K562 (cell line): ENCODE data around the gene MMEL1. TPM values are rescaled to one million over a fixed set of nuclear protein-coding genes. Genes with fewer than 3 reads are reported as not detected.

Source experiments
- ATAC-seq: fragments of 200-7000 bp; cut with Tn5 transposase; 3 replicates; pipeline ENCODE4 v1.9.1; 2020; ENCODE audit warnings: moderate library complexity
- BruUV-seq: library from RNA; stranded (reverse); fragments of 400-500 nt; replicated peaks from 2 replicates; lab custom pipeline; 2021; lab: Mats Ljungman, UMichigan
- CTCF ChIA-PET: fragments of 300-600 bp; formaldehyde crosslinking; extraction: SDS; loops from one replicate; lab custom pipeline; 2021; ENCODE audit warnings: low intra/inter-chr PET ratio; lab: Yijun Ruan, JAX
- POLR2A ChIA-PET: fragments of 300-600, 350-650 bp; sonication (Branson Sonifier 250); formaldehyde crosslinking; extraction: SDS; loops from one replicate; lab custom pipeline; 2021; ENCODE audit warnings: antibody characterized with exemption, inconsistent platforms; lab: Yijun Ruan, JAX
- DNase-seq, 4 experiments: peaks; one replicate each; pipeline versions ENCODE4 v3.0.0 to v3.0.0-alpha.2; 2011 to 2018; ENCODE audit warnings: low spot score in 3 of 4, mixed read lengths in 3 of 4; ENCODE audit errors: extremely low read depth in 1 of 4
- FAIRE-seq: peaks from 2 replicates; lab custom pipeline; 2011; peaks lifted over from hg19 to GRCh38; lab: Jason Lieb, UNC
- H2AFZ ChIP-seq: 2 replicates; pipeline ENCODE4 v1.6.0; 2011; ENCODE audit warnings: low read depth, low read length, control low read depth, inconsistent platforms
- H3K27ac ChIP-seq: fragments of 200-600 bp; 3 replicates; pipeline ENCODE4 v1.8.0; 2011; ENCODE audit warnings: low read depth, mild to moderate bottlenecking, control low read depth, inconsistent platforms, low read length, moderate library complexity, mixed read lengths; ENCODE audit errors: extremely low read depth
- H3K27me3 ChIP-seq, 2 experiments: fragments of 300-600 bp in 1 of 2; 2 replicates in 1 of 2; 3 replicates in 1 of 2; pipeline versions ENCODE4 v1.6.0 to v1.8.0; 2011; ENCODE audit warnings: inconsistent platforms in 2 of 2, low read length in 2 of 2, mild to moderate bottlenecking in 1 of 2, mixed read lengths in 1 of 2, moderate library complexity in 1 of 2; ENCODE audit not compliant: control insufficient read depth in 2 of 2, insufficient read depth in 2 of 2
- H3K36me3 ChIP-seq: fragments of 300-600 bp; 3 replicates; pipeline ENCODE4 v1.8.0; 2011; ENCODE audit warnings: mild to moderate bottlenecking, low read length, inconsistent platforms; ENCODE audit not compliant: control insufficient read depth, insufficient read depth
- H3K4me1 ChIP-seq, 2 experiments: fragments of 200-600 bp in 1 of 2; replicated peaks in 1 of 2; 2 replicates in 1 of 2; 3 replicates in 1 of 2; pipeline versions ENCODE4 v1.5.1 to v1.8.0; 2011; ENCODE audit warnings: inconsistent platforms in 2 of 2, low read length in 2 of 2, mild to moderate bottlenecking in 1 of 2, mixed read lengths in 1 of 2, moderate library complexity in 1 of 2; ENCODE audit not compliant: control insufficient read depth in 2 of 2, insufficient read depth in 2 of 2
- H3K4me2 ChIP-seq: 2 replicates; pipeline ENCODE4 v1.6.1; 2011; ENCODE audit warnings: low read length, control low read depth, inconsistent platforms, mixed read lengths; ENCODE audit not compliant: insufficient read depth
- H3K4me3 ChIP-seq: fragments of 200-600 bp; sonication (generic), shearing (Covaris generic); 2 replicates; pipeline ENCODE4 v1.5.1; 2016; ENCODE audit warnings: control low read depth, inconsistent platforms
- H3K79me2 ChIP-seq: fragments of 200-600 bp; 3 replicates; pipeline ENCODE4 v1.8.0; 2011; ENCODE audit warnings: low read length, inconsistent platforms; ENCODE audit not compliant: control insufficient read depth, insufficient read depth
- H3K9ac ChIP-seq, 2 experiments: 2 replicates each; pipeline versions ENCODE4 v1.6.0 to v1.6.1; 2011; ENCODE audit warnings: low read depth in 2 of 2, low read length in 2 of 2, control low read depth in 1 of 2, inconsistent platforms in 1 of 2, mild to moderate bottlenecking in 1 of 2, mixed read lengths in 1 of 2; ENCODE audit not compliant: insufficient read depth in 1 of 2
- H3K9me1 ChIP-seq: one replicate; pipeline ENCODE4 v1.6.0; 2011; ENCODE audit warnings: inconsistent platforms, mild to moderate bottlenecking, low read length, moderate library complexity; ENCODE audit not compliant: control insufficient read depth, insufficient read depth
- H3K9me3 ChIP-seq: replicated peaks from 2 replicates; pipeline ENCODE4 v1.5.1; 2011; ENCODE audit warnings: low read depth, low read length, inconsistent platforms; ENCODE audit not compliant: control insufficient read depth, insufficient read depth
- H4K20me1 ChIP-seq: replicated peaks from 2 replicates; pipeline ENCODE4 v1.6.1; 2011; ENCODE audit warnings: low read length, inconsistent platforms, mixed read lengths; ENCODE audit not compliant: control insufficient read depth, insufficient read depth
- ADNP ChIP-seq: fragments of 200-800 bp; sonication (Bioruptor generic); IDR thresholded peaks from 2 replicates; pipeline ENCODE4 v1.6.1; 2016; ENCODE audit warnings: missing genetic modification characterization, missing compliant biosample characterization
- GTF2F1 ChIP-seq: IDR thresholded peaks from 2 replicates; pipeline ENCODE4 v1.6.1; 2011; ENCODE audit warnings: low read depth, low read length, improper control_type of control experiment
- HNRNPLL ChIP-seq: fragments of 200-400 bp; formaldehyde crosslinking; IDR thresholded peaks from 2 replicates; pipeline ENCODE4 v1.6.1; 2017; ENCODE audit warnings: low read length, low read depth, mild to moderate bottlenecking; ENCODE audit not compliant: poor library complexity, severe bottlenecking
- MAFK ChIP-seq: IDR thresholded peaks from 2 replicates; pipeline ENCODE4 v1.6.1; 2011; ENCODE audit warnings: low read length, improper control_type of control experiment
- MEF2D ChIP-seq: conservative IDR thresholded peaks from 2 replicates; pipeline ENCODE4 v1.6.1; 2016; ENCODE audit warnings: low read depth, missing genetic modification characterization, missing compliant biosample characterization
- PCBP2 ChIP-seq: fragments of 200-400 bp; formaldehyde crosslinking; IDR thresholded peaks from 2 replicates; pipeline ENCODE4 v1.6.1; 2018; ENCODE audit warnings: low read length, low read depth, mild to moderate bottlenecking, moderate library complexity; ENCODE audit not compliant: poor library complexity, severe bottlenecking
- ZFX ChIP-seq: sonication (generic); formaldehyde crosslinking; IDR thresholded peaks from 2 replicates; pipeline ENCODE4 v1.8.0; 2022; ENCODE audit warnings: mild to moderate bottlenecking, missing genetic modification reagents, moderate library complexity
- WGBS: fragments of 100-300 bp; shearing (Covaris generic); methylation state at CpG from one replicate; pipeline ENCODE4 v1.1.6; 2016; ENCODE audit warnings: low coverage, mixed read lengths; ENCODE audit not compliant: insufficient coverage; ENCODE audit errors: missing lambda C conversion rate; 5-methylcytosine and 5-hydroxymethylcytosine counted together
- in situ Hi-C: fragments of 300-500 bp; cut with MboI; formaldehyde crosslinking; loops from 4 replicates; pipeline ENCODE4 v1.15.0; 2018; ENCODE audit warnings: inconsistent platforms, mixed read lengths
- intact Hi-C: fragments of 100-400 bp; cut with micrococcal nuclease; formaldehyde crosslinking; loops from 2 replicates; pipeline ENCODE4 v1.14.2; 2022
- polyA plus RNA-seq, 8 experiments: library from polyadenylated mRNA; depleted of rRNA in 4 of 8; stranded (reverse) in 5 of 8; unstranded in 3 of 8; fragments of >200 nt; fragmentation: Nextera tagmentation in 2 of 8; fragmentation: Illumina TruSeq in 1 of 8; extraction: Ambion mirVana in 2 of 8; extraction: Trizol in 1 of 8; gene quantifications; 2 replicates each; pipeline versions ENCODE4 v1.2.1 to v1.2.3, GENCODE V29; 2011 to 2014; ENCODE audit warnings: inconsistent platforms in 1 of 8, missing spikeins in 1 of 8
- total RNA-seq, 7 experiments: library from RNA; depleted of rRNA in 6 of 7; stranded (reverse); fragments of >200 nt in 6 of 7; fragmentation: Illumina TruSeq in 2 of 7; extraction: Trizol in 2 of 7; gene quantifications; 2 replicates each; pipeline versions ENCODE4 v1.2.1 to v1.2.3, GENCODE V29; 2011 to 2021; ENCODE audit warnings: low replicate concordance in 1 of 7
- TF ChIP-seq, protein P1 (sequence below): fragments of 250-450 bp; sonication (Bioruptor Pico); IDR thresholded peaks from 2 replicates; pipeline ENCODE4 v1.4.0; 2020; ENCODE audit warnings: mild to moderate bottlenecking, moderate library complexity
- TF ChIP-seq, protein P2 (sequence below): sonication (generic); IDR thresholded peaks from 2 replicates; pipeline ENCODE4 v1.6.1; 2016

The MMEL1 gene
- total and polyA plus RNA-seq, 9 of the 15 experiments (the other 6 are each of a cell fraction or from before 2014, with no cell fraction given), result not detected

DNA sequence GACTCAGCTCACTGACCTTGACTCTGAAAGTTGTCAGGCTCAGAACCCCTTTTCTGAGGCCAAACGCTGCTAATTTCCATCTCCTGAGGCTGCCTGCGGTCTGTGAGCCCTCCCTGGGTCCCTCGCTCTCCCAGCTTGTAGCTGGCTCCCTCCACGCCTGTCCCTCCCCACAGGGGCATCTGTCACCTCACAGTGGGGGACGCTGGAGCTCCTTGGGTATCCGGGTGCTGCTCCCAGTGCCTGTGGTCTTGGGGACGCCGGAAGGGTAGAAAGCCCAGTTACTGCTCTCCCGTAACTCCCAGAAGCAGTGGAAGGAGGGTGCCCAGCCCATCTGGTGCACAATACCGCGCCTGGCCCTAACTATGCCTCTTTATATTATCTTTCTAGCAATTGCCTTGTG, 13.0 kb upstream of the MMEL1 start:
- Histone ChIP-seq H3K4me1 (peaks cover 0 to 34% of the 10 kb centered on the region in 2 experiments; a peak in 2 of 5 replicates), H3K27ac (no peak overlapping the region), H3K27me3 (peaks cover 0 to 8% of the 10 kb centered on the region in 2 experiments; a peak in 2 of 5 replicates), H3K36me3 (no peaks in the 10 kb centered on the region), H3K9me3 (no peaks in the 10 kb centered on the region; the same call in 1 of the 2 replicates), H3K4me2 (no peak overlapping the region), H3K9ac (no peak overlapping the region), H3K9me1 (no peaks in the 10 kb centered on the region), H3K79me2 (no peaks in the 10 kb centered on the region), H3K4me3 (no peak overlapping the region), H4K20me1 (no peaks in the 10 kb centered on the region), H2AFZ (no peak overlapping the region)
- in situ Hi-C loops, result no loop called here
- TF ChIP-seq MEF2D (tag) (no peak), PCBP2 (no peak), GTF2F1 (no peak), ZFX (CRISPR knock-in tag) (no peak), MAFK (no peak), HNRNPLL (no peak), ADNP (no peak)
- TF ChIP-seq, protein P1, sequence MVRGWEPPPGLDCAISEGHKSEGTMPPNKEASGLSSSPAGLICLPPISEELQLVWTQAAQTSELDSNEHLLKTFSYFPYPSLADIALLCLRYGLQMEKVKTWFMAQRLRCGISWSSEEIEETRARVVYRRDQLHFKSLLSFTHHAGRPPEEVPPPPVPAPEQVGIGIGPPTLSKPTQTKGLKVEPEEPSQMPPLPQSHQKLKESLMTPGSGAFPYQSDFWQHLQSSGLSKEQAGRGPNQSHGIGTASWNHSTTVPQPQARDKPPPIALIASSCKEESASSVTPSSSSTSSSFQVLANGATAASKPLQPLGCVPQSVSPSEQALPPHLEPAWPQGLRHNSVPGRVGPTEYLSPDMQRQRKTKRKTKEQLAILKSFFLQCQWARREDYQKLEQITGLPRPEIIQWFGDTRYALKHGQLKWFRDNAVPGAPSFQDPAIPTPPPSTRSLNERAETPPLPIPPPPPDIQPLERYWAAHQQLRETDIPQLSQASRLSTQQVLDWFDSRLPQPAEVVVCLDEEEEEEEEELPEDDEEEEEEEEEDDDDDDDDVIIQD, result no peak
- TF ChIP-seq, protein P2, sequence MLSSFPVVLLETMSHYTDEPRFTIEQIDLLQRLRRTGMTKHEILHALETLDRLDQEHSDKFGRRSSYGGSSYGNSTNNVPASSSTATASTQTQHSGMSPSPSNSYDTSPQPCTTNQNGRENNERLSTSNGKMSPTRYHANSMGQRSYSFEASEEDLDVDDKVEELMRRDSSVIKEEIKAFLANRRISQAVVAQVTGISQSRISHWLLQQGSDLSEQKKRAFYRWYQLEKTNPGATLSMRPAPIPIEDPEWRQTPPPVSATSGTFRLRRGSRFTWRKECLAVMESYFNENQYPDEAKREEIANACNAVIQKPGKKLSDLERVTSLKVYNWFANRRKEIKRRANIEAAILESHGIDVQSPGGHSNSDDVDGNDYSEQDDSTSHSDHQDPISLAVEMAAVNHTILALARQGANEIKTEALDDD, result no peak
- ChIA-PET POLR2A (interaction anchor here (0.6 kb wide), 2 partner anchors 22 to 213 kb away, joined by 3 read pairs; no protein-coding TSS in a partner anchor), CTCF (no interaction called here)
- ATAC-seq, result no peak
- 13% methylated on average over 11 of the region's 11 CpGs for WGBS
- no TSS peak for BruUV-seq
- intact Hi-C loops, result loop anchor here (10.0 kb wide), 2 partner anchors 101 to 231 kb away; partner anchors contain the start of gene PEX10
- FAIRE-seq, result no peak
- DNase-seq, result no peak
